Activated T-cell treated with anti-CD3 and anti-CD28 coated beads, Interleukin-2, amount 50 U/mL, for 24 hours (primary cell): ENCODE measurements around the gene RBM4.
A peak's percentile ranks its signal among the peaks of the same experiment; 100 is the strongest.
"Not testable (repeated sequence)": the region's sequence is repeated elsewhere in the genome, so short reads cannot be mapped to it uniquely, and the experiment has no call there.

Experiments
- DNase-seq: peaks from one replicate; pipeline ENCODE4 v3.0.0-alpha.2; 2020
- H3K27ac Mint-ChIP-seq: 2 replicates; pipeline ENCODE4 v1.8.0; 2020; ENCODE audit warnings: mild to moderate bottlenecking, mixed read lengths
- H3K27me3 Mint-ChIP-seq: 2 replicates; pipeline ENCODE4 v1.8.0; 2020; ENCODE audit warnings: mixed read lengths
- H3K36me3 Mint-ChIP-seq: 2 replicates; pipeline ENCODE4 v1.8.0; 2020; ENCODE audit warnings: low read depth, mixed read lengths
- H3K4me1 Mint-ChIP-seq: 2 replicates; pipeline ENCODE4 v1.8.0; 2020; ENCODE audit warnings: low read depth, mixed read lengths
- H3K4me3 Mint-ChIP-seq: 2 replicates; pipeline ENCODE4 v1.8.0; 2020; ENCODE audit warnings: mild to moderate bottlenecking, moderate library complexity, mixed read lengths
- H3K9me3 Mint-ChIP-seq: 2 replicates; pipeline ENCODE4 v1.8.0; 2020; ENCODE audit warnings: mixed read lengths

Gene RBM4

DNA sequence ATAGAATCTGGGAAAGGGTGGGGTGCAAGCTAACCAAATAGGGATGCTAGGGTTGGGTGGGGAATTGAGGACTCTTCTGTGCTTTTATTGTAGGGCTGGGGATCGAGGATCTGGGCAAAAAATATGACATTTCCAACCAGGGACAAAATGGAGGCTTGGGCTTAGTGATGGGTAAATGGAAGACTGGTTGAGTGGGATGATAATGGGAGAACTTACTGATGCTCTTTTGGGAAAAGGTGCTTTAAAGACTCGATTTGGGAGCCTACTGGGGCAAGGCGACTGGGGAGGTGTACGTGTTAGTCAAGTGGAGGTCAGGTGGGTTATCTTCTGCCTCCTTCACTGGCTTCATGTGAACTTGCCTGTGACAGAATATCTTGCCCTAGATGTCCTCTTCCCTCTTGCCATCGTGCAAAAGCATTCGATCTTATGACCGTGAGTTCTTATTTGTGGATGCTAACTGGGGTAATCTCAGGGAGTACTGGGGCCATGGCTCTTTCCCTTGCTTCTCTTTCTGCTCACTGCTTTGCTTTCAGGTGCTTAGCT lies 10.4 kb upstream of the RBM4 start:
- H3K4me1 Mint-ChIP-seq, result peaks cover 64% of the 10 kb centered on the region
- H3K9me3 Mint-ChIP-seq, result no peaks in the 10 kb centered on the region
- H3K4me3 Mint-ChIP-seq, result no peak overlapping the region
- peaks cover 95% of the 10 kb centered on the region for H3K36me3 Mint-ChIP-seq
- peak overlapping the region; percentile 64 for H3K27ac Mint-ChIP-seq
- DNase-seq, result no peak
- no peaks in the 10 kb centered on the region for H3K27me3 Mint-ChIP-seq

DNA sequence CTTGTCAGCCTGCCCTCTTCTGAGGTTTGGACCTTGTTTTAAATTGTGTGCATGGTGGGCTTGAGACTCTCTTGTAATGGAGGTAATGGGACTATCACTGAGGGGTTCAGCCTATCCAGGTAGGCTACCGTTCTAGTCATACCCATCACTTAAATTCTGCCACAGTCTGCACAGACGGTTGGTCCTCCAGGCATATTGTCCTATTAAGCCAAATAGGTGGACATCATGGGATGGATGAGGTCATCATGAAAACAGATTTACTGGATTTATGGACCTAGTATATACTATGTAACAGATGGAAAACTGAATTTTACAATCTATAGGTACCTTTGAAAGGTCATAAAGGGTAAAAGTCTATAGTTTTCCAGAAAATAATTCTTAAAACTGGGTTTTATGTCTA lies 9.1 kb upstream of the RBM4 start:
- no peak for DNase-seq
- peak overlapping the region; percentile 63 for H3K27ac Mint-ChIP-seq

GRCh38 chr11:66631883-66632282 lies 6.6 kb upstream of the RBM4 start:
- no peak for DNase-seq
- H3K27me3 Mint-ChIP-seq, result no peaks in the 10 kb centered on the region
- H3K36me3 Mint-ChIP-seq, result peaks cover 89% of the 10 kb centered on the region
- no peak overlapping the region for H3K4me3 Mint-ChIP-seq
- H3K4me1 Mint-ChIP-seq, result peaks cover 58% of the 10 kb centered on the region
- peak overlapping the region; percentile 60 for H3K27ac Mint-ChIP-seq
- H3K9me3 Mint-ChIP-seq, result no peaks in the 10 kb centered on the region

More for the DNA sequence above, 9.1 kb upstream of the RBM4 start:
- H3K4me1 Mint-ChIP-seq, result peaks cover 58% of the 10 kb centered on the region
- H3K36me3 Mint-ChIP-seq, result peaks cover 94% of the 10 kb centered on the region
- no peaks in the 10 kb centered on the region for H3K27me3 Mint-ChIP-seq
- H3K4me3 Mint-ChIP-seq, result no peak overlapping the region
- no peaks in the 10 kb centered on the region for H3K9me3 Mint-ChIP-seq

DNA sequence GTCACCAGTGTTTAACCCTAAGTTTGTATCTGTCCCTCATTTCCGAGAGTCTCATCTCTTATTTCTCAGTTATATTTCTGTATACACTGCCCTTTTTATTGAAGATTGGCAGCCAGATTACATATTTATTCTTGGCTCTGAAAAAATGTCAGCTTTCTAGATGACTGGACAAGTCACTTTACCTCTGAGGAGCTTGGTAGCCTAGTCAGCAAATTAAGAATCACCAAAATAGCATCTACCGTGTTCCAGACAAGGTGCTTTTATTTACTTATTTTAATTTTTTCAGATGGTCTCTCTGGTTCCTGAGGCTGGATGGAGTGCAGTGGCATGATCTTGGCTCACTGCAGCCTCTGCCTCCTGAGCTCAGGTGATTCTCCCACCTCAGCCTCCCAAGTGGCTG lies 5.6 kb upstream of the RBM4 start:
- H3K36me3 Mint-ChIP-seq, result peaks cover 88% of the 10 kb centered on the region
- no peaks in the 10 kb centered on the region for H3K9me3 Mint-ChIP-seq
- no peak overlapping the region for H3K27ac Mint-ChIP-seq
- H3K4me1 Mint-ChIP-seq, result peaks cover 57% of the 10 kb centered on the region
- DNase-seq, result no peak
- H3K27me3 Mint-ChIP-seq, result no peaks in the 10 kb centered on the region
- no peak overlapping the region for H3K4me3 Mint-ChIP-seq

- H3K27me3 Mint-ChIP-seq, result no peaks in the 10 kb centered on the region
- H3K4me3 Mint-ChIP-seq, result no peak overlapping the region
- peaks cover 91% of the 10 kb centered on the region for H3K36me3 Mint-ChIP-seq
- peaks cover 60% of the 10 kb centered on the region for H3K4me1 Mint-ChIP-seq
- H3K27ac Mint-ChIP-seq, result peak overlapping the region; percentile 98
- DNase-seq, result no peak
- H3K9me3 Mint-ChIP-seq, result no peaks in the 10 kb centered on the region
These were observed 2.1 kb upstream of the RBM4 start for GRCh38 chr11:66636411-66636810.

DNA sequence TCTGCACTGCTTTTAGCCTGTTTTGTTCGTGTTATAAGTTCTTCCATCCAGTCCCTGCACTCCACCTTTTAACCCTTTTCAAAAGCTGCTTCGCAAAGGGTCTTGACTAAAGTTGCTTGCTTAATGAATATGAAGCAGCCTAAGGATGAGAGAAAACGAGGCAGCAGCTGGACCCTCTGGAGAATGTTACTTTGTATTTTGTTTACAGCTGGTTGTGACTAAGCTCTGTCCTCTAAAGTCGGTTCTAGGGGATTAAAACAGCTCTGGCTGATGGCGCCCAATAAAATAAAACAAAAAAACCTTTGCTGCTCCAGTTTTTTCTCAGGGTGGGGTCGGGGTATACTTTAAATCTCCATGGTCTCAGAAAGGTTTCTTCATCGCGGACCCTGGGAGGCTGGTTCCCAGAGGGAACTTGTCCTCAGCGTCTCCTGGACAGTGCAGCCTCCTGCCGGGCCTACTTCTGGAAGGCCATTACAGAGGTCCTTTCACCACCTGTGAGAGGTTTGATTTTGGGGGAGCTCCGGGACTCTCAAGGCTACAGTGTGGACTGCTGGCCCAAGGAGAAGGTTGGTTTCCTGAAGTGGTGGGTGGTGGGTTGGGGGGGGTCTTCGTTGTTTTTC lies 836 bp upstream of the RBM4 start:
- H3K36me3 Mint-ChIP-seq, result peaks cover 91% of the 10 kb centered on the region

GRCh38 chr11:66639066-66639813 lies 737 bp downstream of the RBM4 start:
- Mint-ChIP-seq H3K36me3 (peaks cover 92% of the 10 kb centered on the region), H3K9me3 (no peaks in the 10 kb centered on the region), H3K4me3 (peak overlapping the region; percentile 96), H3K4me1 (peaks cover 77% of the 10 kb centered on the region), H3K27me3 (no peaks in the 10 kb centered on the region), H3K27ac (peak overlapping the region; percentile 98)
- DNase-seq, result peak; percentile 31

More for the DNA sequence above, 836 bp upstream of the RBM4 start:
- H3K27me3 Mint-ChIP-seq, result no peaks in the 10 kb centered on the region
- H3K4me1 Mint-ChIP-seq, result peaks cover 66% of the 10 kb centered on the region
- peak overlapping the region; percentile 98 for H3K27ac Mint-ChIP-seq
- H3K9me3 Mint-ChIP-seq, result no peaks in the 10 kb centered on the region
- no peak for DNase-seq
- H3K4me3 Mint-ChIP-seq, result peak overlapping the region; percentile 96

- peak overlapping the region; percentile 98 for H3K27ac Mint-ChIP-seq
- H3K36me3 Mint-ChIP-seq, result peaks cover 93% of the 10 kb centered on the region
- not testable (repeated sequence) for H3K9me3 Mint-ChIP-seq, H3K27me3 Mint-ChIP-seq
- peak; percentile 31 for DNase-seq
- peak overlapping the region; percentile 96 for H3K4me3 Mint-ChIP-seq
- H3K4me1 Mint-ChIP-seq, result peaks cover 78% of the 10 kb centered on the region
These were observed 1.4 kb downstream of the RBM4 start for GRCh38 chr11:66639814-66640340.

DNA sequence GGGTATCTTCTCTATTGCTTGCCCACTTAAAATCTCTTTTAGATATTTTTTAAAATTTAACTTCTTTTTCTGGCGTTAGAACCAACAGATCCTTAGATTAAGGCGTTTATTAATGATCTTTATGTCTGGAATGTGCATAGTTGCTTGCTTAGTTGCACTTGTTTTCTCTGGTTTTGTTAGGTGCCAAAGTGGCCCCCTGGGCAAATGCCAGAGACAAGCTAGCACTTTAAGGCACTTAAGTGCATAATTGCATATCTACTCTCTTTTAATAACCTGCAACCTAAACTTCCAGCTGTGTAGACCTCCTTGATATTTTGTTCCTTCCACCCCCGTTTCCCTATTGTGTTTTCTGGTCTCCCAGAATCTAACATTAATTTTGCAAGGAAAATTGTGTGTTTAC lies 3.3 kb downstream of the RBM4 start:
- Mint-ChIP-seq H3K4me3 (peak overlapping the region; percentile 96), H3K27me3 (no peaks in the 10 kb centered on the region)

GRCh38 chr11:66643745-66644437 lies 5.4 kb downstream of the RBM4 start:
- Mint-ChIP-seq H3K27ac (peak overlapping the region; percentile 98), H3K36me3 (peaks cover 99% of the 10 kb centered on the region), H3K9me3 (no peaks in the 10 kb centered on the region), H3K4me3 (peak overlapping the region; percentile 96), H3K4me1 (peaks cover 88% of the 10 kb centered on the region), H3K27me3 (no peaks in the 10 kb centered on the region)
- DNase-seq, result no peak

More for the DNA sequence above, 3.3 kb downstream of the RBM4 start:
- Mint-ChIP-seq H3K27ac (peak overlapping the region; percentile 98), H3K36me3 (peaks cover 97% of the 10 kb centered on the region), H3K4me1 (peaks cover 88% of the 10 kb centered on the region), H3K9me3 (no peaks in the 10 kb centered on the region)
- no peak for DNase-seq

DNA sequence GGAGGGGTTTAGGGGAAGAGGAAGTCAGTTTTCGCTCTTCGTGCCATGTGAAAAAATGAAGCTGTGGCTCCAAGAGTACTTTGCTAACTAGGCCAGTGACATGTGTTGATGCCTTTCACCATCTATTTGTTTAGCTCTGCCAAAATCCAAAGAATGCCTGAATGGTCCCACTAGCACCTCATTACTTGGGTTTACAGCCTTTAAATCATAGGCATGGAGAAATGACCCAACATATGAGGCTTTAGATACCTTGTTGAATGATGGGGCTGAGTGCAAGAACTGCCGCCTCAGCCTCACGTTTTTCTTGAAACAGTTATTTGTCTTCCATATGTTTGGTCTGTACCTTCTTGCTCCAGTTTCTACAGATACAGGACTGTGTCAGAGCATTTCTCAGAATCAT lies 8.3 kb downstream of the RBM4 start:
- Mint-ChIP-seq H3K9me3 (no peaks in the 10 kb centered on the region), H3K27ac (peak overlapping the region; percentile 98), H3K36me3 (peaks cover 98% of the 10 kb centered on the region), H3K4me1 (peaks cover 85% of the 10 kb centered on the region), H3K4me3 (no peak overlapping the region), H3K27me3 (no peaks in the 10 kb centered on the region)
- peak; percentile 8 for DNase-seq

- peak; percentile 14 for DNase-seq
- peaks cover 91% of the 10 kb centered on the region for H3K36me3 Mint-ChIP-seq
- H3K27me3 Mint-ChIP-seq, result no peaks in the 10 kb centered on the region
- H3K9me3 Mint-ChIP-seq, result no peaks in the 10 kb centered on the region
- peak overlapping the region; percentile 79 for H3K27ac Mint-ChIP-seq
- no peak overlapping the region for H3K4me3 Mint-ChIP-seq
- peaks cover 69% of the 10 kb centered on the region for H3K4me1 Mint-ChIP-seq
These were observed 11.4 kb downstream of the RBM4 start for GRCh38 chr11:66649903-66650302.

DNA sequence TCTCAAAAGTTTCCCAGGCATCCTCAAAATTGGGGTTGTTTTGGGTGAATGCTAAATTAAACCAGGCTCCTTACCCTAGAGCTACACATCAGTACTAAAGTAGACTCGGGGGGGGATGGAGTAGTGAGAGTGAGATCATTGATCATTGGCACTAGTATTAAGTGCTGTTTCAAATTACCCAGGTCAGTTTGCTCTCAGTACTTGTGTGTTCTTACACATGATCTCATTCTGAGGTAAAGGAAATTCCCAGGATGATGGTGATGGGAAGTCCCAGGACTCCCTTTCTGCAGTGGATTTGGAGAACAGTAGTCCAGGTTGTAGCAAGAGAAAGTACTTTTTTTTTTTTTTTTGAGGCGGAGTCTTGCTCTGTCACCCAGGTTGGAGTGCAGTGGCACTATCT lies 12.5 kb downstream of the RBM4 start:
- H3K27ac Mint-ChIP-seq, result peak overlapping the region; percentile 71
- H3K36me3 Mint-ChIP-seq, result peaks cover 88% of the 10 kb centered on the region
- no peak for DNase-seq
- no peaks in the 10 kb centered on the region for H3K9me3 Mint-ChIP-seq
- H3K4me1 Mint-ChIP-seq, result peaks cover 60% of the 10 kb centered on the region
- H3K27me3 Mint-ChIP-seq, result no peaks in the 10 kb centered on the region
- H3K4me3 Mint-ChIP-seq, result no peak overlapping the region

GRCh38 chr11:66652651-66653050 lies 14.1 kb downstream of the RBM4 start:
- Mint-ChIP-seq H3K4me3 (no peak overlapping the region), H3K9me3 (no peaks in the 10 kb centered on the region), H3K27ac (peak overlapping the region; percentile 83), H3K27me3 (no peaks in the 10 kb centered on the region), H3K36me3 (peaks cover 86% of the 10 kb centered on the region), H3K4me1 (peaks cover 44% of the 10 kb centered on the region)
- DNase-seq, result no peak
